Activated CD4-positive, alpha-beta T cell treated with anti-CD3 and anti-CD28 coated beads, Interleukin-2, amount 50 U/mL, for 4 hours (primary cell): ENCODE results near the gene MAP3K1.

Experiments
- DNase-seq, 2 experiments: peaks; one replicate each; pipeline ENCODE4 v3.0.0-alpha.2; 2020

The MAP3K1 gene

GRCh38 chr5:56910210-56910965, 95.0 kb downstream of the MAP3K1 start:
- peak in 1 of 2 experiments; percentile 30 for DNase-seq

- DNase-seq, result no peak
These were observed 98.4 kb downstream of the MAP3K1 start for GRCh38 chr5:56913766-56914165.

GRCh38 chr5:56914678-56915077, 99.3 kb downstream of the MAP3K1 start:
- no peak for DNase-seq

GRCh38 chr5:56917534-56917933, 102.2 kb downstream of the MAP3K1 start:
- no peak for DNase-seq

GRCh38 chr5:56918054-56918453, 102.7 kb downstream of the MAP3K1 start:
- DNase-seq, result no peak

- DNase-seq, result no peak
These were observed 104.8 kb downstream of the MAP3K1 start for GRCh38 chr5:56919942-56920662.

GRCh38 chr5:56922922-56923321, 107.6 kb downstream of the MAP3K1 start:
- no peak for DNase-seq

GRCh38 chr5:56934325-56934724, 119.0 kb downstream of the MAP3K1 start:
- no peak for DNase-seq

GRCh38 chr5:56938858-56939257, 123.5 kb downstream of the MAP3K1 start:
- no peak for DNase-seq

- no peak for DNase-seq
These were observed 126.6 kb downstream of the MAP3K1 start for GRCh38 chr5:56941981-56942380.
